Skin epidermis (tissue), 12 donors: ENCODE data around the gene C1orf226.
"Not testable (repeated sequence)": the region's sequence is repeated elsewhere in the genome, so short reads cannot be mapped to it uniquely, and the experiment has no call there.

Experiments used
- H3K27ac ChIP-seq, 21 experiments: fragments of 200-600 bp; sonication (generic) in 11 of 21; one replicate each; pipeline ENCODE4 v1.5.0; 2020; ENCODE audit warnings: mild to moderate bottlenecking in 3 of 21, inconsistent platforms in 2 of 21, moderate library complexity in 2 of 21
- H3K4me3 ChIP-seq, 7 experiments: fragments of 200-600 bp; sonication (generic) in 2 of 7; one replicate each; pipeline ENCODE4 v1.5.0; 2020; ENCODE audit warnings: inconsistent platforms in 2 of 7, mild to moderate bottlenecking in 2 of 7, moderate library complexity in 1 of 7

The C1orf226 gene

GRCh38 chr1:162381383-162381782, at the start of gene C1orf226:
Gene C1orf226 (plus strand): TSS chr1:162381728. CDS start chr1:162381902, 174 bp downstream.
- peak within 1 kb of the TSS in 11 of 21 experiments; percentile 11 to 82 (median 60) for H3K27ac ChIP-seq
- no peak within 1 kb of the TSS for H3K4me3 ChIP-seq

- Histone ChIP-seq H3K27ac (no peak overlapping the region), H3K4me3 (no peak overlapping the region)
Observed at GRCh38 chr1:162333991-162334390, 47.5 kb upstream of the C1orf226 start.

- no peak overlapping the region for H3K4me3 ChIP-seq
- no peak overlapping the region for H3K27ac ChIP-seq
Observed at GRCh38 chr1:162335126-162335525, 46.4 kb upstream of the C1orf226 start.

- H3K4me3 ChIP-seq, result no peak overlapping the region
- H3K27ac ChIP-seq, result no peak overlapping the region
Observed at GRCh38 chr1:162336621-162337285, 44.8 kb upstream of the C1orf226 start.

- no peak overlapping the region for H3K4me3 ChIP-seq
- H3K27ac ChIP-seq, result no peak overlapping the region
Observed at GRCh38 chr1:162342452-162342983, 39.0 kb upstream of the C1orf226 start.

GRCh38 chr1:162343470-162343869, 38.1 kb upstream of the C1orf226 start:
- H3K4me3 ChIP-seq, result no peak overlapping the region
- no peak overlapping the region for H3K27ac ChIP-seq

- Histone ChIP-seq H3K27ac (no peak overlapping the region), H3K4me3 (no peak overlapping the region)
Observed at GRCh38 chr1:162347281-162347680, 34.2 kb upstream of the C1orf226 start.

GRCh38 chr1:162349635-162350330, 31.7 kb upstream of the C1orf226 start:
- Histone ChIP-seq H3K4me3 (no peak overlapping the region), H3K27ac (peak overlapping the region in 8 of 21 experiments; percentile 14 to 82 (median 50))

GRCh38 chr1:162351246-162351842, 30.2 kb upstream of the C1orf226 start:
- H3K27ac ChIP-seq, result no peak overlapping the region
- H3K4me3 ChIP-seq, result no peak overlapping the region

GRCh38 chr1:162351874-162352273, 29.7 kb upstream of the C1orf226 start:
- H3K27ac ChIP-seq, result not testable (repeated sequence)

GRCh38 chr1:162353078-162353477, 28.4 kb upstream of the C1orf226 start:
- H3K4me3 ChIP-seq, result no peak overlapping the region
- no peak overlapping the region for H3K27ac ChIP-seq

More at GRCh38 chr1:162351874-162352273, 29.7 kb upstream of the C1orf226 start:
- not testable (repeated sequence) for H3K4me3 ChIP-seq

GRCh38 chr1:162353702-162354101, 27.8 kb upstream of the C1orf226 start:
- no peak overlapping the region for H3K4me3 ChIP-seq
- no peak overlapping the region for H3K27ac ChIP-seq

- no peak overlapping the region for H3K27ac ChIP-seq
Observed at GRCh38 chr1:162357681-162358266, 23.8 kb upstream of the C1orf226 start.

GRCh38 chr1:162358928-162359327, 22.6 kb upstream of the C1orf226 start:
- Histone ChIP-seq H3K27ac (no peak overlapping the region), H3K4me3 (no peak overlapping the region)

More at GRCh38 chr1:162357681-162358266, 23.8 kb upstream of the C1orf226 start:
- no peak overlapping the region for H3K4me3 ChIP-seq

- H3K27ac ChIP-seq, result no peak overlapping the region
- H3K4me3 ChIP-seq, result no peak overlapping the region
Observed at GRCh38 chr1:162359523-162360236, 21.8 kb upstream of the C1orf226 start.

GRCh38 chr1:162360237-162360873, 21.2 kb upstream of the C1orf226 start:
- Histone ChIP-seq H3K27ac (no peak overlapping the region), H3K4me3 (no peak overlapping the region)

- no peak overlapping the region for H3K4me3 ChIP-seq
- no peak overlapping the region for H3K27ac ChIP-seq
Observed at GRCh38 chr1:162360874-162361260, 20.7 kb upstream of the C1orf226 start.

GRCh38 chr1:162361349-162361748, 20.2 kb upstream of the C1orf226 start:
- Histone ChIP-seq H3K4me3 (no peak overlapping the region), H3K27ac (no peak overlapping the region)

- H3K4me3 ChIP-seq, result no peak overlapping the region
- no peak overlapping the region for H3K27ac ChIP-seq
Observed at GRCh38 chr1:162363823-162364222, 17.7 kb upstream of the C1orf226 start.
